Measurements from ENCODE around the gene WFDC6. TPM values are rescaled to one million over a fixed set of nuclear protein-coding genes. Genes with fewer than 3 reads are reported as not detected.

The WFDC6 gene
- polyA plus RNA-seq, 1 donor from 2014 or later: not detected

DNA sequence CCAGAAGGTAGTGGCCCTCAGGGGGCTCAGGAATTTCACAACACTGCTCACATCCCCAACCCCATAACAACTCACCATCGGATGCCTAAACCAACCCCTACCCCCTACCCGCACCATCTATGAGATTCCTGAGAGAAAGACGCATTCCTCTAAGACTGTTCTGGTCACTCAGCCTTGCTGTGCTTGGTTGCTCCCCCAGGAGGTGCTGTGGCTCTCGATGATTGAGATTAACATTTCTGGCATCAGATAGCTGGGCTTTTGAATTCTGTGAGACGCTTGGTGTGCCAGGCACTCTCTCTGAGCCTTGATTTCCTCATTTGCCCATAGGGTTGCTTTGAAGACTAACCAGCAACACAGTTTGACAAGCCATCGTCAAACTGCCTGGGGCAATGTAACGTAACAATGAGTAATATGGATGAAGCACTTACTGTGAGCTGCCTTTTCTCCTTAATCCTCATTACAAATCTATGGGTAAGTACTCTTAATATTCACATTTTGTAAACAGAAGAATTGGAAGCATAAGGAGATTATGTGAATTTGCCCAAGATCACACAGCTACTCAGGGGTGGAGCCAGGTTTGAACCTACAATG, 978 bp downstream of the WFDC6 start:
- no peaks in the 10 kb centered on the region for H3K27me3 ChIP-seq (ENCODE audit: insufficient read depth, low read depth, low read length)
- H3K9ac ChIP-seq (ENCODE audit: low read length): no peak overlapping the region
- no peaks in the 10 kb centered on the region for H3K36me3 ChIP-seq (ENCODE audit: insufficient read depth, low read length)
- no peaks in the 10 kb centered on the region for H3K79me2 ChIP-seq (replicated peaks; ENCODE audit: insufficient read depth, low read length)
- no peaks in the 10 kb centered on the region for H3F3A ChIP-seq (ENCODE audit: insufficient read depth, low read length, poor library complexity, severe bottlenecking)
- no peak overlapping the region for H3K27ac ChIP-seq (ENCODE audit: low read length)
- H2AFZ ChIP-seq (ENCODE audit: low read depth, low read length): no peak overlapping the region
- TF ChIP-seq MXI1 (conservative IDR thresholded peaks at IDR 0.05; ENCODE audit: poor library complexity, severe bottlenecking) (no peak), SMC3 (conservative IDR thresholded peaks at IDR 0.05; ENCODE audit: poor library complexity) (no peak), POLR2AphosphoS5 (IDR thresholded peaks at IDR 0.05) (no peak), RAD21 (conservative IDR thresholded peaks at IDR 0.05) (no peak), EP300 (conservative IDR thresholded peaks at IDR 0.05; ENCODE audit: poor library complexity, severe bottlenecking) (no peak), EZH2 (IDR thresholded peaks at IDR 0.05; ENCODE audit: borderline replicate concordance, insufficient read depth, low read length, poor library complexity, severe bottlenecking) (no peak), TAF1 (IDR thresholded peaks at IDR 0.05; ENCODE audit: low read depth) (no peak)
- TF ChIP-seq, protein P1, sequence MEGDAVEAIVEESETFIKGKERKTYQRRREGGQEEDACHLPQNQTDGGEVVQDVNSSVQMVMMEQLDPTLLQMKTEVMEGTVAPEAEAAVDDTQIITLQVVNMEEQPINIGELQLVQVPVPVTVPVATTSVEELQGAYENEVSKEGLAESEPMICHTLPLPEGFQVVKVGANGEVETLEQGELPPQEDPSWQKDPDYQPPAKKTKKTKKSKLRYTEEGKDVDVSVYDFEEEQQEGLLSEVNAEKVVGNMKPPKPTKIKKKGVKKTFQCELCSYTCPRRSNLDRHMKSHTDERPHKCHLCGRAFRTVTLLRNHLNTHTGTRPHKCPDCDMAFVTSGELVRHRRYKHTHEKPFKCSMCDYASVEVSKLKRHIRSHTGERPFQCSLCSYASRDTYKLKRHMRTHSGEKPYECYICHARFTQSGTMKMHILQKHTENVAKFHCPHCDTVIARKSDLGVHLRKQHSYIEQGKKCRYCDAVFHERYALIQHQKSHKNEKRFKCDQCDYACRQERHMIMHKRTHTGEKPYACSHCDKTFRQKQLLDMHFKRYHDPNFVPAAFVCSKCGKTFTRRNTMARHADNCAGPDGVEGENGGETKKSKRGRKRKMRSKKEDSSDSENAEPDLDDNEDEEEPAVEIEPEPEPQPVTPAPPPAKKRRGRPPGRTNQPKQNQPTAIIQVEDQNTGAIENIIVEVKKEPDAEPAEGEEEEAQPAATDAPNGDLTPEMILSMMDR (IDR thresholded peaks at IDR 0.05; ENCODE audit: poor library complexity, severe bottlenecking): no peak
- TF ChIP-seq, protein P2, sequence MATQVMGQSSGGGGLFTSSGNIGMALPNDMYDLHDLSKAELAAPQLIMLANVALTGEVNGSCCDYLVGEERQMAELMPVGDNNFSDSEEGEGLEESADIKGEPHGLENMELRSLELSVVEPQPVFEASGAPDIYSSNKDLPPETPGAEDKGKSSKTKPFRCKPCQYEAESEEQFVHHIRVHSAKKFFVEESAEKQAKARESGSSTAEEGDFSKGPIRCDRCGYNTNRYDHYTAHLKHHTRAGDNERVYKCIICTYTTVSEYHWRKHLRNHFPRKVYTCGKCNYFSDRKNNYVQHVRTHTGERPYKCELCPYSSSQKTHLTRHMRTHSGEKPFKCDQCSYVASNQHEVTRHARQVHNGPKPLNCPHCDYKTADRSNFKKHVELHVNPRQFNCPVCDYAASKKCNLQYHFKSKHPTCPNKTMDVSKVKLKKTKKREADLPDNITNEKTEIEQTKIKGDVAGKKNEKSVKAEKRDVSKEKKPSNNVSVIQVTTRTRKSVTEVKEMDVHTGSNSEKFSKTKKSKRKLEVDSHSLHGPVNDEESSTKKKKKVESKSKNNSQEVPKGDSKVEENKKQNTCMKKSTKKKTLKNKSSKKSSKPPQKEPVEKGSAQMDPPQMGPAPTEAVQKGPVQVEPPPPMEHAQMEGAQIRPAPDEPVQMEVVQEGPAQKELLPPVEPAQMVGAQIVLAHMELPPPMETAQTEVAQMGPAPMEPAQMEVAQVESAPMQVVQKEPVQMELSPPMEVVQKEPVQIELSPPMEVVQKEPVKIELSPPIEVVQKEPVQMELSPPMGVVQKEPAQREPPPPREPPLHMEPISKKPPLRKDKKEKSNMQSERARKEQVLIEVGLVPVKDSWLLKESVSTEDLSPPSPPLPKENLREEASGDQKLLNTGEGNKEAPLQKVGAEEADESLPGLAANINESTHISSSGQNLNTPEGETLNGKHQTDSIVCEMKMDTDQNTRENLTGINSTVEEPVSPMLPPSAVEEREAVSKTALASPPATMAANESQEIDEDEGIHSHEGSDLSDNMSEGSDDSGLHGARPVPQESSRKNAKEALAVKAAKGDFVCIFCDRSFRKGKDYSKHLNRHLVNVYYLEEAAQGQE (IDR thresholded peaks at IDR 0.05; ENCODE audit: borderline replicate concordance): no peak
- no peaks in the 10 kb centered on the region for H3K9me2 ChIP-seq (ENCODE audit: insufficient read depth, low read length)
- no peak overlapping the region for H3K4me3 ChIP-seq (ENCODE audit: low read length)
- no peaks in the 10 kb centered on the region for H3K9me3 ChIP-seq (ENCODE audit: low read length)
- H3K4me2 ChIP-seq (ENCODE audit: low read length): no peak overlapping the region
- H4K20me1 ChIP-seq (ENCODE audit: insufficient read depth): no peaks in the 10 kb centered on the region

GRCh38 chr20:45527294-45527693, 12.0 kb downstream of the WFDC6 start:
- Histone ChIP-seq H2AFZ (ENCODE audit: low read depth, low read length) (no peak overlapping the region), H3K4me2 (ENCODE audit: low read length) (no peak overlapping the region), H3K27ac (ENCODE audit: low read length) (no peak overlapping the region), H3K79me2 (replicated peaks; ENCODE audit: insufficient read depth, low read length) (no peaks in the 10 kb centered on the region), H4K20me1 (ENCODE audit: insufficient read depth) (no peaks in the 10 kb centered on the region), H3K27me3 (ENCODE audit: insufficient read depth, low read depth, low read length) (no peaks in the 10 kb centered on the region), H3K4me3 (ENCODE audit: low read length) (no peak overlapping the region), H3K9me2 (ENCODE audit: insufficient read depth, low read length) (no peaks in the 10 kb centered on the region), H3K9ac (ENCODE audit: low read length) (no peak overlapping the region), H3F3A (ENCODE audit: insufficient read depth, low read length, poor library complexity, severe bottlenecking) (no peaks in the 10 kb centered on the region), H3K9me3 (ENCODE audit: low read length) (no peaks in the 10 kb centered on the region), H3K36me3 (ENCODE audit: insufficient read depth, low read length) (no peaks in the 10 kb centered on the region)
- TF ChIP-seq, protein P2 (IDR thresholded peaks at IDR 0.05; ENCODE audit: borderline replicate concordance): no peak
- no peak for TF ChIP-seq POLR2AphosphoS5 (IDR thresholded peaks at IDR 0.05)
